ENCODE data around the gene SLC27A5.
"Not testable (repeated sequence)": the region's sequence is repeated elsewhere in the genome, so short reads cannot be mapped to it uniquely, and the experiment has no call there.

The SLC27A5 gene

GRCh38 chr19:58469241-58470013 lies 42.4 kb downstream of the SLC27A5 start:
- no peak for DNase-seq

GRCh38 chr19:58468216-58468839 lies 43.5 kb downstream of the SLC27A5 start:
- no peak for DNase-seq

- DNase-seq = peak; percentile 56 to 100 (median 97)
Measured at GRCh38 chr19:58466760-58467589, 44.8 kb downstream of the SLC27A5 start, which contains the start of gene ZNF324. Gene ZNF324 (plus strand): TSS chr19:58467080. CDS start chr19:58469186, 2,106 bp downstream.

- no peak for DNase-seq
Measured at GRCh38 chr19:58466089-58466759, 45.6 kb downstream of the SLC27A5 start.

GRCh38 chr19:58460039-58460438 lies 51.8 kb downstream of the SLC27A5 start:
- no peak for DNase-seq

GRCh38 chr19:58456111-58456510 lies 55.7 kb downstream of the SLC27A5 start:
- no peak for DNase-seq

- no peak for DNase-seq
Measured at GRCh38 chr19:58455306-58455705, 56.5 kb downstream of the SLC27A5 start.

- DNase-seq = no peak
Measured at GRCh38 chr19:58453743-58454142, 58.0 kb downstream of the SLC27A5 start.

GRCh38 chr19:58451358-58452101 lies 60.3 kb downstream of the SLC27A5 start, which contains the start of gene ZNF324B:
Gene ZNF324B (plus strand): TSS chr19:58451622. CDS start chr19:58453702, 2,080 bp downstream.
- peak; percentile 48 to 98 (median 94) for DNase-seq

- peak in 1 of 51 donors; percentile 10 for DNase-seq
Measured at GRCh38 chr19:58450856-58451357, 60.9 kb downstream of the SLC27A5 start.

- not testable (repeated sequence) for DNase-seq
Measured at GRCh38 chr19:58449980-58450379, 61.8 kb downstream of the SLC27A5 start.

GRCh38 chr19:58448860-58449259 lies 62.9 kb downstream of the SLC27A5 start:
- DNase-seq = not testable (repeated sequence)
